Measurements from ENCODE around the gene LAD1. TPM values are rescaled to one million over a fixed set of nuclear protein-coding genes. Genes with fewer than 3 reads are reported as not detected.

LAD1 gene
- polyA plus RNA-seq, 3 donors: not detected

DNA sequence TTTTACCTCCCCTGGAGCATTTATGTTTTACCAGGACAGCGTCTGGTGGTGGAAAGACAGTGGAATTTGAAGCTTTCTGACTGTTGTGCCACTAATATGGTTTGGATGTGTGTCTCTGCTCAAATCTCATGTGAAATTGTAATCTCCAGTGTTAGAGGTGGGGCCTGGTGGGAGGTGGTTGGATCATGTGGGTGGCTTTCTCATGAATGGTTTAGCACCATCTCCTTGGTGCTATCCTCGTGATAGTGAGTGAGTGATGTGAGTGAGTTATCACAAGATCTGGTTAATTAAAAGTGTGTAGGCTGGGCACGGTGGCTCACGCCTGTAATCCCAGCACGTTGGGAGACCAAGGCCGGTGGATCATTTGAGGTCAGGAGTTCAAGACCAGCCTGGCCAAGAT lies 46.2 kb upstream of the LAD1 start:
- no peaks in the 10 kb centered on the region for H3K27me3 ChIP-seq (ENCODE audit: control insufficient read depth in 2 of 2, insufficient read depth in 2 of 2, low read length in 2 of 2)
- no peak overlapping the region for H3K4me3 Mint-ChIP-seq
- no peak overlapping the region for H3K27ac ChIP-seq (ENCODE audit: low read depth in 1 of 2, low read length in 2 of 2)
- H3K4me2 ChIP-seq (replicated peaks; ENCODE audit: extremely low read depth, low read length, poor library complexity, severe bottlenecking): no peak overlapping the region
- H3K4me3 ChIP-seq (replicated peaks in 1 of 3; ENCODE audit: low read depth in 2 of 3, low read length in 3 of 3): no peak overlapping the region
- no peaks in the 10 kb centered on the region for H3K36me3 Mint-ChIP-seq
- H3K9me3 ChIP-seq (replicated peaks in 1 of 2; ENCODE audit: control insufficient read depth in 1 of 2, insufficient read depth in 1 of 2, low read length in 2 of 2): no peaks in the 10 kb centered on the region
- peaks cover 11% of the 10 kb centered on the region for H3K4me1 Mint-ChIP-seq
- no peak overlapping the region for H3K27ac Mint-ChIP-seq
- no peak for DNase-seq
- no peaks in the 10 kb centered on the region for H4K20me1 ChIP-seq (ENCODE audit: insufficient read depth, low read length)
- H3K27me3 Mint-ChIP-seq (ENCODE audit: low read depth in 3 of 3): peaks cover 5 to 11% (median 5%) of the 10 kb centered on the region in 3 donors
- TF ChIP-seq, protein P1, sequence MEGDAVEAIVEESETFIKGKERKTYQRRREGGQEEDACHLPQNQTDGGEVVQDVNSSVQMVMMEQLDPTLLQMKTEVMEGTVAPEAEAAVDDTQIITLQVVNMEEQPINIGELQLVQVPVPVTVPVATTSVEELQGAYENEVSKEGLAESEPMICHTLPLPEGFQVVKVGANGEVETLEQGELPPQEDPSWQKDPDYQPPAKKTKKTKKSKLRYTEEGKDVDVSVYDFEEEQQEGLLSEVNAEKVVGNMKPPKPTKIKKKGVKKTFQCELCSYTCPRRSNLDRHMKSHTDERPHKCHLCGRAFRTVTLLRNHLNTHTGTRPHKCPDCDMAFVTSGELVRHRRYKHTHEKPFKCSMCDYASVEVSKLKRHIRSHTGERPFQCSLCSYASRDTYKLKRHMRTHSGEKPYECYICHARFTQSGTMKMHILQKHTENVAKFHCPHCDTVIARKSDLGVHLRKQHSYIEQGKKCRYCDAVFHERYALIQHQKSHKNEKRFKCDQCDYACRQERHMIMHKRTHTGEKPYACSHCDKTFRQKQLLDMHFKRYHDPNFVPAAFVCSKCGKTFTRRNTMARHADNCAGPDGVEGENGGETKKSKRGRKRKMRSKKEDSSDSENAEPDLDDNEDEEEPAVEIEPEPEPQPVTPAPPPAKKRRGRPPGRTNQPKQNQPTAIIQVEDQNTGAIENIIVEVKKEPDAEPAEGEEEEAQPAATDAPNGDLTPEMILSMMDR (IDR thresholded peaks at IDR 0.05): no peak
- peaks cover 0 to 5% (median 0%) of the 10 kb centered on the region in 7 donors for H3K9me3 Mint-ChIP-seq
- H3K79me2 ChIP-seq (ENCODE audit: insufficient read depth, low read length): no peaks in the 10 kb centered on the region
- H2AFZ ChIP-seq (ENCODE audit: insufficient read depth, low read depth, low read length, poor library complexity, severe bottlenecking): no peak overlapping the region
- intact Hi-C loops (cut with micrococcal nuclease): loop anchor here in 1 of 2 donors (5.0 kb wide), 1 partner anchor 67 kb away; no protein-coding TSS in a partner anchor
- WGBS (ENCODE audit: insufficient coverage): 98% methylated on average over 5 of the region's 6 CpGs
- no peak overlapping the region for H3K9ac ChIP-seq (ENCODE audit: insufficient read depth, low read length, poor library complexity, severe bottlenecking)
- H3K4me1 ChIP-seq (ENCODE audit: control insufficient read depth in 1 of 2, insufficient read depth in 2 of 2, low read length in 2 of 2): no peaks in the 10 kb centered on the region
- no peaks in the 10 kb centered on the region for H3K36me3 ChIP-seq (replicated peaks in 1 of 2; ENCODE audit: control insufficient read depth in 1 of 2, insufficient read depth in 2 of 2, low read length in 2 of 2)

DNA sequence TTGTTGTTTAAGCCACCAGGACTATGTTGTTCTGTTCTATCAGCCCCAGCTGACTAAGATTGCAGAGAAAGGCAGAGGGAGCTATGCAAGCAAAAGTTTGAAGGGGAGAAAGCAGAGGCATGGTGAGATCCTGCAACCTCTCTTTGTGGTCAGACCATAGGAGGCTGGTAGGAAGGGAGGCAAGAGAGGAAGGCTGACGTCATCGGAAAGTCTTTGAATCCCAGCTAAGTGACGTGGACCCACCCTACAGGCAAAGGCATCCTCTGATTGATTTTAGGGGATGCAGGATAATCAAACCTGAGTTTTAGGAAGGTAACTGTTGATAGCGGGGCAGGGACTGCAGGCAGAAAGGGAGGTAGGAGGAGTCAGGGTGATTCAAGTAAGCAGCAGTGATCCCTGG lies 45.7 kb upstream of the LAD1 start:
- H3K4me1 Mint-ChIP-seq: peaks cover 11% of the 10 kb centered on the region
- Histone ChIP-seq H3K79me2 (ENCODE audit: insufficient read depth, low read length) (no peaks in the 10 kb centered on the region), H3K36me3 (replicated peaks in 1 of 2; ENCODE audit: control insufficient read depth in 1 of 2, insufficient read depth in 2 of 2, low read length in 2 of 2) (no peaks in the 10 kb centered on the region), H4K20me1 (ENCODE audit: insufficient read depth, low read length) (no peaks in the 10 kb centered on the region), H2AFZ (ENCODE audit: insufficient read depth, low read depth, low read length, poor library complexity, severe bottlenecking) (no peak overlapping the region), H3K9me3 (replicated peaks in 1 of 2; ENCODE audit: control insufficient read depth in 1 of 2, insufficient read depth in 1 of 2, low read length in 2 of 2) (no peaks in the 10 kb centered on the region), H3K4me2 (replicated peaks; ENCODE audit: extremely low read depth, low read length, poor library complexity, severe bottlenecking) (no peak overlapping the region), H3K27me3 (ENCODE audit: control insufficient read depth in 2 of 2, insufficient read depth in 2 of 2, low read length in 2 of 2) (no peaks in the 10 kb centered on the region), H3K27ac (ENCODE audit: low read depth in 1 of 2, low read length in 2 of 2) (no peak overlapping the region), H3K4me3 (replicated peaks in 1 of 3; ENCODE audit: low read depth in 2 of 3, low read length in 3 of 3) (no peak overlapping the region), H3K9ac (ENCODE audit: insufficient read depth, low read length, poor library complexity, severe bottlenecking) (no peak overlapping the region), H3K4me1 (ENCODE audit: control insufficient read depth in 1 of 2, insufficient read depth in 2 of 2, low read length in 2 of 2) (no peaks in the 10 kb centered on the region)
- intact Hi-C loops (cut with micrococcal nuclease): loop anchor here in 1 of 2 donors (5.0 kb wide), 1 partner anchor 68 kb away; no protein-coding TSS in a partner anchor
- DNase-seq: no peak
- 38% methylated on average over 3 of the region's 4 CpGs for WGBS (ENCODE audit: insufficient coverage)
- no peak overlapping the region for H3K4me3 Mint-ChIP-seq
- H3K36me3 Mint-ChIP-seq: no peaks in the 10 kb centered on the region
- peaks cover 0 to 5% (median 0%) of the 10 kb centered on the region in 7 donors for H3K9me3 Mint-ChIP-seq
- TF ChIP-seq, protein P1 (IDR thresholded peaks at IDR 0.05): no peak
- H3K27me3 Mint-ChIP-seq (ENCODE audit: low read depth in 3 of 3): peaks cover 5 to 11% (median 7%) of the 10 kb centered on the region in 3 donors
- peak overlapping the region in 2 of 7 donors; percentile 7 to 61 for H3K27ac Mint-ChIP-seq

Data from CD14-positive monocyte (primary cell).